Aorta (tissue), 5 donors: ENCODE measurements around the gene NAA60. TPM values are rescaled to one million over a fixed set of nuclear protein-coding genes. Genes with fewer than 3 reads are reported as not detected.
"Not testable (repeated sequence)": the region's sequence is repeated elsewhere in the genome, so short reads cannot be mapped to it uniquely, and the experiment has no call there.

Experiments
- ATAC-seq: fragments of 200-7000 bp; cut with Tn5 transposase; one replicate; pipeline ENCODE4 v1.9.1; 2022; ENCODE audit warnings: moderate library complexity; ENCODE audit not compliant: low FRiP score
- DNase-seq, 2 donors: peaks; one replicate each; pipeline ENCODE4 v3.0.0-alpha.2; 2020
- H3K27ac ChIP-seq, 2 donors: one replicate each; pipeline ENCODE4 v1.5.1; 2013; ENCODE audit warnings: low read length in 2 of 2, mild to moderate bottlenecking in 2 of 2, moderate library complexity in 2 of 2, control low read depth in 1 of 2, inconsistent platforms in 1 of 2, low read depth in 1 of 2
- H3K27me3 ChIP-seq, 2 donors: one replicate each; pipeline ENCODE4 v1.6.1; 2013; ENCODE audit warnings: control low read depth in 1 of 2, low read length in 1 of 2, mild to moderate bottlenecking in 1 of 2, moderate library complexity in 1 of 2; ENCODE audit not compliant: insufficient read depth in 2 of 2, control insufficient read depth in 1 of 2
- H3K36me3 ChIP-seq, 2 donors: one replicate each; pipeline ENCODE4 v1.6.1; 2013; ENCODE audit warnings: control low read depth in 1 of 2, low read length in 1 of 2, mild to moderate bottlenecking in 1 of 2; ENCODE audit not compliant: insufficient read depth in 2 of 2, control insufficient read depth in 1 of 2
- H3K4me1 ChIP-seq, 2 donors: one replicate each; pipeline ENCODE4 v1.6.1; 2013; ENCODE audit warnings: low read length in 2 of 2, control low read depth in 1 of 2, mild to moderate bottlenecking in 1 of 2, moderate library complexity in 1 of 2; ENCODE audit not compliant: insufficient read depth in 2 of 2, control insufficient read depth in 1 of 2
- H3K4me3 ChIP-seq, 2 donors: one replicate each; pipeline ENCODE4 v1.5.1; 2013; ENCODE audit warnings: low read length in 2 of 2, control low read depth in 1 of 2, mild to moderate bottlenecking in 1 of 2
- H3K9me3 ChIP-seq: one replicate; pipeline ENCODE4 v1.6.1; 2013; ENCODE audit warnings: mild to moderate bottlenecking, low read length; ENCODE audit not compliant: control insufficient read depth
- WGBS, 2 donors: extraction: QIAGEN DNeasy Blood & Tissue Kit; methylation state at CpG; one replicate each; pipeline ENCODE4 v1.1.7; 2013; 5-methylcytosine and 5-hydroxymethylcytosine counted together
- intact Hi-C, 2 donors: fragments of 100-400 bp; cut with DNase I; formaldehyde crosslinking; loops; one replicate each; pipeline versions ENCODE4 v1.14.2 to v1.15.0; 2022
- polyA plus RNA-seq, 2 donors: library from polyadenylated mRNA; stranded (reverse); fragments of 200-250 nt; gene quantifications; one replicate each; pipeline ENCODE4 v1.2.3, GENCODE V29; 2013
- total RNA-seq, 2 donors: library from RNA; stranded (reverse); fragmentation: NEBNext Ultra II Directional; extraction: Animal tissue kit (Norgen Biotek cat#: 25700); gene quantifications; one replicate each; pipeline ENCODE4 v1.2.1, GENCODE V29; 2021
- donor health status: healthy with polysubstance abuse.
- donor health status: Bipolar disorder and iron deficiency.
- donor health status: DM: no; HTN: no; CAD: no.
- donor health status: DM: no; HTN: no; CAD: no.
- donor health status: DM: yes; HTN: yes; CAD: no.

Gene NAA60
- total and polyA plus RNA-seq, 4 donors, result 20.2 to 47.5 (median 35.7) TPM

DNA sequence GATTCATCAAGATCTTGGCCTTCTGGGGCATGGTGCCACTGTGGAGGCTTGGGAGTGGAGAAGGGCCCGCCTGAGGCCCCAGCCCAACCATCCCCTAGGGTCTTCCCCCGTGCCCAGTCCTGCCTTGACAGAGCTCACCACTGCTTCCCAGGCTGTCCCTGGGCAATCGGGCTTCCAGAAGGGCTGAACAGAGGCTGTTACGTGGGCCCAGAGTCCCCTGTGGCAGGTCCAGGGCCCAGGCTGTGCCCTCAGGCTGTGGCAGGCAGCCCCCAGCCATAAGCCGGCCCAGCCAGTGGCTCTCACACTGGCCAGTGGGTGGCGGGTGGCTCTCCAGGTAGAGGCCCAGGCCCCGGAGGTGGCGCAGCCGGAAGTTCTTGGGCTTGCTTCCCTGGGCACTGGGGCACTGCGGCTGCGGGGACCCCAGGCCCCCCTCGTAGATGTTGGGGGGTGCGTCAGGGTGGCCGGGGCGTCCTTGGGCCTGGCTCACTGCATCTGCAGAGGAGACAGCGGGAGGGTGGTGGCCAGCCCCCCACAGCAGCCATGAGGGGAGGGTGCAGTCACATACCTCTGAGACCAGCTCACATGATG, 51.0 kb downstream of the NAA60 start:
- no peaks in the 10 kb centered on the region for H3K9me3 ChIP-seq
- H3K27me3 ChIP-seq, result no peaks in the 10 kb centered on the region
- ATAC-seq (peak; percentile 5), DNase-seq (peak; percentile 35 to 70)
- H3K4me3 ChIP-seq, result no peak overlapping the region
- no peaks in the 10 kb centered on the region for H3K36me3 ChIP-seq
- H3K4me1 ChIP-seq, result no peaks in the 10 kb centered on the region
- H3K27ac ChIP-seq, result no peak overlapping the region
- WGBS, 2 donors, result 92 to 96% methylated on average over 11 to 16 of the region's 16 CpGs
- intact Hi-C loops, result no loop called here

DNA sequence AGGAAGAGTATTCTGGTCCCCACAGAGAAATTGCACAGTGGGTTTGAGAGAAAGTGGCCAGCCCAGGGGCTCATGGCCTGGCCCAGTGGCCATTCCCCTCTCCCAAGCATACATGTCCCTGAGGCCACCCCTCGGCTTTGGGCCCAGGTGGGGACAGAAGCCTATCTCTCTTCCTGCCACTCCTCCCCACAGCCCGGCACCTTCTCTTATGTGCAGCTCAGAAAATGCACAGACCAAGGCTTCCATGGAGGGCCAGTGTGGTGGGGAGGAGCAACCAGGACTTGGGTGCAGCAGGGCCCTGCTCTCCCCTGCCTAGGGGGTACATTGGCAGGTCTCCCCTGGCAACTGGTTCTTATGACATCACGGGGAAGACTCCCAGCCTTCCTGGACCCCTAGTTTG, 51.7 kb downstream of the NAA60 start, which contains the start of gene C16orf90:
C16orf90 (minus strand) TSS at position 314 of the 400 bp plus-strand sequence; CDS start at position 246, 68 bp downstream.
- Histone ChIP-seq H3K27me3 (no peaks in the 10 kb centered on the region), H3K27ac (no peak within 1 kb of the TSS), H3K36me3 (no peaks in the 10 kb centered on the region), H3K4me3 (no peak within 1 kb of the TSS), H3K9me3 (no peaks in the 10 kb centered on the region), H3K4me1 (no peaks in the 10 kb centered on the region)
- 85 to 95% methylated on average over 3 of the region's 3 CpGs for WGBS, 2 donors
- DNase-seq, result peak; percentile 26 to 63
- ATAC-seq, result no peak
- intact Hi-C loops, result no loop called here

DNA sequence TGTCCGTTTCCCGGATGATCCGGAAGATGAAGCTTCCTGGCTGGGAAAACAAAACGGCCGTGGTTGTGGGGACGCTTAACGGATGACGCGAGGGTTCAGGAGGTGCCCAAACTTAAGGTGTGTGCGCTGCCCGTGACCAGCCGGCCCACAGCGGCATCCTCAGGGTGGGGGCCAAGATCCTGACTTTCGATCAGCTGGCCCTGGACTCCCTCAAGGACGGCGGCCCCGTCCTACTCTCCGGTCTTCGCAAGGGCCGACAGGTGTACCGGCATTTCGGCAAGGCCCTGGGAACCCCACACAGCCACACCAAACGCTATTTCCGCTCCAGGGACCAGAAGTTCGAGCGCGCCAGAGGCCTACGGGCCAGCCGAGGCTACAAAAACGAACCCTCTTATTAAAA, 52.9 kb downstream of the NAA60 start:
- Histone ChIP-seq H3K27ac (no peak overlapping the region), H3K4me3 (no peak overlapping the region), H3K36me3 (no peaks in the 10 kb centered on the region), H3K9me3 (no peaks in the 10 kb centered on the region), H3K4me1 (no peaks in the 10 kb centered on the region), H3K27me3 (no peaks in the 10 kb centered on the region)
- DNase-seq (peak; percentile 33 to 62), ATAC-seq (no peak)
- 95% methylated on average over 30 of the region's 30 CpGs for WGBS, 2 donors
- intact Hi-C loops, result no loop called here

DNA sequence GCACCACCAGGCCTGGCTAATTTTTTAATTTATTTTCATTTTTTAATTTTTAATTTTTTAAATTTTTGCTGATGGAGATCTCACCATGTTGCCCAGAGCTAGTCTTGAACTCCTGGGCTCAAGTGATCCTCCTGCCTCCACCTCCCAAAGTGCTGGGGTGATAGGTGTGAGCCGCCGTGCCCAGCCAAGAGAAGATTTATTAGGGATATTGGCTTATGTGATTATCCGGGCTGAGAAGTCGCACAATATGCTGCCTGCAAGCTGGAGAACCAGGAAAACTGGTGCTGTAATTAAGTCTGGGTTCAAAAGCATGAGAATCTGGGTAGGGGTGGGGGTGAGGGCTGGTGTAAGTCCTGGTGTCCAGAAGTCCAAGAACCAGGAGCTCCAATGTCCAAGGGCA, 54.3 kb downstream of the NAA60 start:
- DNase-seq (peak in 1 of 2 donors; percentile 13), ATAC-seq (no peak)
- Histone ChIP-seq H3K4me1 (no peaks in the 10 kb centered on the region), H3K36me3 (no peaks in the 10 kb centered on the region), H3K27ac (no peak overlapping the region), H3K9me3 (no peaks in the 10 kb centered on the region), H3K27me3 (no peaks in the 10 kb centered on the region), H3K4me3 (no peak overlapping the region)
- 93 to 96% methylated on average over 4 of the region's 4 CpGs for WGBS, 2 donors
- intact Hi-C loops, result no loop called here

DNA sequence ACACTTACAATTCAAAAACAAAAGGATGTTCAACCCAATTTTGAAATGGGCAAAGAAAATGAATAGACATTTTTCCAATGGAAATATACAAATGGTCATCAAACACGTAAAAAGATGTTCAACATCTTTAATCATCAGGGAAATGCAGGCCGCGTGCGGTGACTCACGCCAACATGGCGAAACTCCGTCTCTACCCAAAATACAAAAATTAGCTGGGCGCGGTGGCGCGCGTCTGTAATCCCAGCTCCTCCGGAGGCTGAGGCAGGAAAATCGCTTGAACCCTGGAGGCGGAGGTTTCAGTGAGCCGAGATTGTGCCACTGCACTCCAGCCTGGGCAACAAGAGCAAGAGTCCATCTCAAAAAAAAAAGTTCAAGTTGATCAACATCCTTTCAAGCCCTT, 55.5 kb downstream of the NAA60 start:
- no peak for ATAC-seq
- WGBS, 2 donors, result 98% methylated on average over 16 of the region's 16 CpGs
- Histone ChIP-seq H3K27ac (no peak overlapping the region), H3K27me3 (no peaks in the 10 kb centered on the region), H3K4me1 (no peaks in the 10 kb centered on the region), H3K36me3 (no peaks in the 10 kb centered on the region), H3K4me3 (no peak overlapping the region), H3K9me3 (no peaks in the 10 kb centered on the region)
- DNase-seq, result peak; percentile 30 to 75
- intact Hi-C loops, result no loop called here

DNA sequence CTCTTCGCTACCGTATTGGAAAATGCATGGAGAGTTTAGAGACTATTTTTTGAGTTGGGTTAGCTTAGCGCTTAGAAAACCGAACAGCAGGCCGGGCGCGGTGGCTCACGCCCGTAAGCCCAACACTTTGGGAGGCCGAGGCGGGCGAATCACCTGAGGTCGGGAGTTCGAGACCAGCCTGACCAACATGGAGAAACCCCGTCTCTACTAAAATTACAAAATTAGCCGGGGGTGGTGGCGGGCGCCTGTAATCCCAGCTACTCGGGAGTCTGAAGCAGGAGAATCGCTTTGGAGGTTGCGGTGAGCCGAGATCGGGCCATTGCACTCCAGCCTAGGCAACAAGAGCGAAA, 57.9 kb downstream of the NAA60 start:
- H3K36me3 ChIP-seq, H3K27ac ChIP-seq, H3K4me1 ChIP-seq, ATAC-seq, H3K9me3 ChIP-seq, H3K27me3 ChIP-seq: not testable (repeated sequence)
- H3K4me3 ChIP-seq, result peak overlapping the region in 1 of 2 donors; percentile 77
- 14 to 19% methylated on average over 24 of the region's 24 CpGs for WGBS, 2 donors
- DNase-seq, result peak; percentile 42 to 55
- intact Hi-C loops, result loop anchor here in 1 of 2 donors (5.0 kb wide), 1 partner anchor 44 kb away; no protein-coding TSS in a partner anchor

DNA sequence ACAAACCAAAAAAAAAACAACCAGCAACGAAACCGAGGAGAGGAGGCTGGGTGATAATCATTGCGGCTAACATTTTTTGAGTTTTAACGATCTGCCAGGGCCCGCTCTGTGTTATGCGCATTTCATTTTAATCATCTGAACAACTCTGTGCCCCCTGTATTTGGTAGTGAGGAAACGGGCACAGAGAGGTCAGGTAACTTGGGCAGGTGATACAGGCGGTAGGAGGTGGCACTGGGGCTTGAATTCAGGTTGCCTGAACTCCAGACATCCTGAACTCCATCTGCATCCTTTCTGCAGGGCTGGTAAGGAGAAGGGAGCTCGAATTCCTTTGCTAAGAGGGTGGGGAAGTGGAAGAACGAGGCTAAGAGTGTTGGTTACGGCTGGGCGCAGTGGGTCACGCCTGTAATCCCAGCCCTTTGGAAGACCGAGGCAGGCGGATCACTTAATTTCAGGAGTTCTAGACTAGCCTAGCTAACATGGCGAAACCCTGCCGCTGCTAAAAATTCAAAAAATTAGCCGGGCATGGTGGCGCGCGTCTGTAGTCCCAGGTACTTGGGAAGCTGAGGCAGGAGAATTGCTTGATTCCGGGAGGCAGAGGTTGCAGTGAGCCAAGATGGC, 58.4 kb downstream of the NAA60 start:
- intact Hi-C loops, result loop anchor here in 1 of 2 donors (5.0 kb wide), 1 partner anchor 45 kb away; no protein-coding TSS in a partner anchor
- H3K27me3 ChIP-seq, result no peaks in the 10 kb centered on the region
- no peaks in the 10 kb centered on the region for H3K4me1 ChIP-seq
- no peak for ATAC-seq
- 76 to 85% methylated on average over 22 of the region's 22 CpGs for WGBS, 2 donors
- peak overlapping the region in 1 of 2 donors; percentile 77 for H3K4me3 ChIP-seq
- no peaks in the 10 kb centered on the region for H3K36me3 ChIP-seq
- no peak overlapping the region for H3K27ac ChIP-seq
- H3K9me3 ChIP-seq, result no peaks in the 10 kb centered on the region
- peak; percentile 29 to 56 for DNase-seq

DNA sequence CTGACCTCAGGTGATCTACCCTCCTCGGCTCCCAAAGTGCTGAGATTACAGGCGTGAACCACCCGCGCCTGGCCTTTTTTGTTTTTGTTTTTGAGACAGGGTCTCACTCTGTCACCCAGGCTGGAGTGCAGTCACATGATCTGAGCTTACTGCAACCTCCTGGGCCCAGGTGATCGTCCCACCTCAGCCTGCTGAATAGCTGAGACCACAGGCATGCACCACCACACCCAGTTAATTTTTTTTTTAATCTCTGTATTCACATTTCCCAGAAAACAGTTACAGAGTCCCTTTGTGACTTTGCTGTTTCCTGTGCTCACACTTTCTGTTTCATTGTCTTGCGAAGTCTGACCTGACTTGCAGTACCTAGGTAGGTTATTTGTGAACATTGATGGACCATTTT, 60.0 kb downstream of the NAA60 start:
- Histone ChIP-seq H3K4me3 (no peak overlapping the region), H3K9me3 (no peaks in the 10 kb centered on the region), H3K36me3 (no peaks in the 10 kb centered on the region), H3K27ac (no peak overlapping the region), H3K4me1 (no peaks in the 10 kb centered on the region), H3K27me3 (no peaks in the 10 kb centered on the region)
- DNase-seq, result peak in 1 of 2 donors; percentile 12
- intact Hi-C loops, result loop anchor here in 1 of 2 donors (5.0 kb wide), 1 partner anchor 46 kb away; no protein-coding TSS in a partner anchor
- 87 to 88% methylated on average over 6 of the region's 6 CpGs for WGBS, 2 donors
- ATAC-seq, result no peak

DNA sequence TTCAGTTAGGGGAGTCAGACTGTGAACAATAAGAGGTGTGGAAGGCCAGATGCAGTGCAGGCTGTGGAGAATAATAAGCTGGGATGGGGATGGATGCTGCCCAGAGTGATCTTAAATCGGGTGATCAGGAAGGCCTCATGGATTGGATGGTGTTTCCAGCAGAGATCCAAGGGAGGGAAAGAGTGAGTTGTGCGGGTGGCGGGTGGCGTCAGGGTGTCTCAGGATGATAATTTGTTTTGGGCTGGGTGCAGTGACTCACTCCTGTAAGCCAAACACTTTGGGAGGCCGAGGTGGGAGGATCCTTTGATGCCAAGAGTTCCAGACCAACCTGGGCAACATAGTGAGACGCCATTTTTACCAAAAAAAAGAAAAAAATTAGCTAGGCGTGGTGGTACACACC, 65.3 kb downstream of the NAA60 start:
- 94 to 96% methylated on average over 7 of the region's 7 CpGs for WGBS, 2 donors
- no peak overlapping the region for H3K27ac ChIP-seq
- no peaks in the 10 kb centered on the region for H3K9me3 ChIP-seq
- H3K36me3 ChIP-seq, result peaks cover 0 to 2% of the 10 kb centered on the region in 2 donors
- no peak overlapping the region for H3K4me3 ChIP-seq
- intact Hi-C loops, result no loop called here
- no peak for ATAC-seq
- no peaks in the 10 kb centered on the region for H3K4me1 ChIP-seq
- DNase-seq, result peak in 1 of 2 donors; percentile 27
- no peaks in the 10 kb centered on the region for H3K27me3 ChIP-seq
